ENCODE results near the gene HOXD12.

HOXD12 gene

DNA sequence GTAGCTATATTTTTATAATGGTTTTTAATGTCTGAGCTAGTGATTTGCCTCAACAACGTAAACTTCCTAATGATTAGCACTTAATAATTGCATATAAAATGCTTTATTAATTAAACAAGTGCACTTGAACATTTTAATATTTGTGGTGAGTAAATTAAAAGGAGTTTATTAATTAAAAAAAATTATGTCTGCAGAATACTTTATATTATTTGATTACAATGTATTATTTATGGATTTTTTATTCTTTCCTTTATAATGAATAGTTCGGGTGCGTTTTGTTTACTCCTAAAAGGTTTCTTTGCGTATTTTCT is 32.2 kb downstream of the HOXD12 start:
- TF ChIP-seq, protein P1, sequence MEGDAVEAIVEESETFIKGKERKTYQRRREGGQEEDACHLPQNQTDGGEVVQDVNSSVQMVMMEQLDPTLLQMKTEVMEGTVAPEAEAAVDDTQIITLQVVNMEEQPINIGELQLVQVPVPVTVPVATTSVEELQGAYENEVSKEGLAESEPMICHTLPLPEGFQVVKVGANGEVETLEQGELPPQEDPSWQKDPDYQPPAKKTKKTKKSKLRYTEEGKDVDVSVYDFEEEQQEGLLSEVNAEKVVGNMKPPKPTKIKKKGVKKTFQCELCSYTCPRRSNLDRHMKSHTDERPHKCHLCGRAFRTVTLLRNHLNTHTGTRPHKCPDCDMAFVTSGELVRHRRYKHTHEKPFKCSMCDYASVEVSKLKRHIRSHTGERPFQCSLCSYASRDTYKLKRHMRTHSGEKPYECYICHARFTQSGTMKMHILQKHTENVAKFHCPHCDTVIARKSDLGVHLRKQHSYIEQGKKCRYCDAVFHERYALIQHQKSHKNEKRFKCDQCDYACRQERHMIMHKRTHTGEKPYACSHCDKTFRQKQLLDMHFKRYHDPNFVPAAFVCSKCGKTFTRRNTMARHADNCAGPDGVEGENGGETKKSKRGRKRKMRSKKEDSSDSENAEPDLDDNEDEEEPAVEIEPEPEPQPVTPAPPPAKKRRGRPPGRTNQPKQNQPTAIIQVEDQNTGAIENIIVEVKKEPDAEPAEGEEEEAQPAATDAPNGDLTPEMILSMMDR (conservative IDR thresholded peaks at IDR 0.05) = no peak
- H3K27ac ChIP-seq = no peak overlapping the region

- no peak overlapping the region for H3K27ac ChIP-seq
These were observed 32.9 kb downstream of the HOXD12 start for GRCh38 chr2:176132205-176133171.

GRCh38 chr2:176133389-176133788 is 33.8 kb downstream of the HOXD12 start:
- H3K27ac ChIP-seq = no peak overlapping the region
- TF ChIP-seq, protein P1 (conservative IDR thresholded peaks at IDR 0.05) = no peak

More at GRCh38 chr2:176132205-176133171, 32.9 kb downstream of the HOXD12 start:
- TF ChIP-seq, protein P1 (conservative IDR thresholded peaks at IDR 0.05) = no peak

DNA sequence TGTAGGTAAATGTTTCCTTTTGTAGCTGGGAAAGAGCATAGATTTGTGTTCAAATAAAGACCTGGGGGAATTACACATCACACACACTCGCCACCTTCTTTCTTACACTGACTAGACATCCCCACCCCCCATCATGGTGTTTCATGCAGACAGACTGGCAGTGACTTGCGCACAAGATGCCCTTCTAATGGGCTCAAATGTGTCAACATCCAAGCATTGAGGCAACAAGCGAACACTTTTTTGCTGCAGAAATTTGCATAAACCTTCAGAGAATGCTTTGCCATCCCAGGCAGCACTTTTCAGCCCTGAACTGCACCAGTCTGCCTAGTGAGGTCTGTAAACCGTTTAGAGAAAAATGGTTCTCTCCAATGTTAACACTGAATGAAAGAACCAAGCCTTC is 34.4 kb downstream of the HOXD12 start:
- H3K27ac ChIP-seq = no peak overlapping the region
- TF ChIP-seq, protein P1 (conservative IDR thresholded peaks at IDR 0.05) = no peak

- TF ChIP-seq, protein P1 (conservative IDR thresholded peaks at IDR 0.05) = no peak
- no peak overlapping the region for H3K27ac ChIP-seq
These were observed 35.4 kb downstream of the HOXD12 start for GRCh38 chr2:176135035-176135440.

- H3K27ac ChIP-seq = peak overlapping the region; percentile 79
- TF ChIP-seq, protein P1 (conservative IDR thresholded peaks at IDR 0.05) = 0 out of 2 replicates have a peak, but pooled peaks have one; percentile 17
These were observed 37.0 kb downstream of the HOXD12 start for GRCh38 chr2:176136374-176137251.

GRCh38 chr2:176137252-176137580 is 37.6 kb downstream of the HOXD12 start:
- TF ChIP-seq, protein P1 (conservative IDR thresholded peaks at IDR 0.05) = no peak
- H3K27ac ChIP-seq = peak overlapping the region; percentile 79
